ENCODE measurements around the gene ALLC. TPM values are rescaled to one million over a fixed set of nuclear protein-coding genes. Genes with fewer than 3 reads are reported as not detected.

The ALLC gene
- total RNA-seq, 4 donors from 2014 or later = not detected

GRCh38 chr2:3708576-3708975 is 50.6 kb downstream of the ALLC start:
- no peaks in the 10 kb centered on the region for H3K27me3 ChIP-seq
- no peak for DNase-seq
- H3K36me3 ChIP-seq = no peaks in the 10 kb centered on the region
- no peaks in the 10 kb centered on the region for H3K9me3 ChIP-seq
- no peak overlapping the region for H3K27ac ChIP-seq
- H3K4me3 ChIP-seq = no peak overlapping the region
- no peak for TF ChIP-seq POLR2A (IDR thresholded peaks at IDR 0.05)
- no peak for TF ChIP-seq CTCF (IDR thresholded peaks at IDR 0.05)
- H3K4me1 ChIP-seq = no peaks in the 10 kb centered on the region

- Histone ChIP-seq H3K4me3 (no peak overlapping the region), H3K4me1 (no peaks in the 10 kb centered on the region), H3K27ac (no peak overlapping the region), H3K36me3 (no peaks in the 10 kb centered on the region), H3K9me3 (no peaks in the 10 kb centered on the region), H3K27me3 (no peaks in the 10 kb centered on the region)
- DNase-seq = no peak
- TF ChIP-seq POLR2A (IDR thresholded peaks at IDR 0.05) = no peak
- TF ChIP-seq CTCF (IDR thresholded peaks at IDR 0.05) = no peak
Observed at GRCh38 chr2:3709225-3709624, 51.2 kb downstream of the ALLC start.

GRCh38 chr2:3712424-3712823 is 54.4 kb downstream of the ALLC start:
- TF ChIP-seq POLR2A (IDR thresholded peaks at IDR 0.05) (no peak), CTCF (IDR thresholded peaks at IDR 0.05) (no peak)
- no peaks in the 10 kb centered on the region for H3K9me3 ChIP-seq
- DNase-seq = no peak
- H3K27ac ChIP-seq = no peak overlapping the region
- H3K4me1 ChIP-seq = no peaks in the 10 kb centered on the region
- no peak overlapping the region for H3K4me3 ChIP-seq
- no peaks in the 10 kb centered on the region for H3K27me3 ChIP-seq
- no peaks in the 10 kb centered on the region for H3K36me3 ChIP-seq

GRCh38 chr2:3712831-3713503 is 55.0 kb downstream of the ALLC start:
- no peak for DNase-seq
- Histone ChIP-seq H3K27ac (no peak overlapping the region), H3K36me3 (no peaks in the 10 kb centered on the region), H3K9me3 (no peaks in the 10 kb centered on the region), H3K4me1 (no peaks in the 10 kb centered on the region), H3K4me3 (no peak overlapping the region), H3K27me3 (no peaks in the 10 kb centered on the region)
- TF ChIP-seq POLR2A (IDR thresholded peaks at IDR 0.05) (no peak), CTCF (IDR thresholded peaks at IDR 0.05) (no peak)

GRCh38 chr2:3718679-3719078 is 60.7 kb downstream of the ALLC start:
- Histone ChIP-seq H3K27me3 (no peaks in the 10 kb centered on the region), H3K27ac (no peak overlapping the region), H3K4me3 (no peak overlapping the region), H3K36me3 (no peaks in the 10 kb centered on the region), H3K9me3 (no peaks in the 10 kb centered on the region), H3K4me1 (no peaks in the 10 kb centered on the region)
- TF ChIP-seq POLR2A (IDR thresholded peaks at IDR 0.05) (no peak), CTCF (IDR thresholded peaks at IDR 0.05) (no peak)
- no peak for DNase-seq

- Histone ChIP-seq H3K27ac (no peak overlapping the region), H3K27me3 (no peaks in the 10 kb centered on the region), H3K4me1 (no peaks in the 10 kb centered on the region), H3K4me3 (no peak overlapping the region), H3K9me3 (no peaks in the 10 kb centered on the region), H3K36me3 (no peaks in the 10 kb centered on the region)
- TF ChIP-seq CTCF (IDR thresholded peaks at IDR 0.05) (no peak), POLR2A (IDR thresholded peaks at IDR 0.05) (no peak)
- DNase-seq = no peak
Observed at GRCh38 chr2:3725002-3725401, 67.0 kb downstream of the ALLC start.
